Colonic mucosa (tissue), 4 donors: ENCODE results near the gene PTMA. TPM values are rescaled to one million over a fixed set of nuclear protein-coding genes. Genes with fewer than 3 reads are reported as not detected.

ENCODE experiments used
- DNase-seq: peaks from one replicate; pipeline ENCODE4 v3.0.0-alpha.2; 2020
- H3K27ac ChIP-seq: fragments of 200-600 bp; one replicate; pipeline ENCODE4 v1.8.0; 2021
- H3K27me3 ChIP-seq: fragments of 200-600 bp; one replicate; pipeline ENCODE4 v1.8.0; 2021
- H3K36me3 ChIP-seq: fragments of 200-600 bp; one replicate; pipeline ENCODE4 v1.8.0; 2021
- H3K4me1 ChIP-seq: fragments of 200-600 bp; one replicate; pipeline ENCODE4 v1.8.0; 2021; ENCODE audit warnings: mild to moderate bottlenecking
- H3K4me3 ChIP-seq: fragments of 200-600 bp; one replicate; pipeline ENCODE4 v1.8.0; 2021
- H3K9ac ChIP-seq, 2 donors: one replicate each; pipeline ENCODE4 v1.7.0; 2013; ENCODE audit warnings: control low read depth in 2 of 2, low read depth in 2 of 2, low read length in 2 of 2
- H3K9me3 ChIP-seq: fragments of 200-600 bp; one replicate; pipeline ENCODE4 v1.8.0; 2021
- CTCF ChIP-seq: fragments of 200-600 bp; IDR thresholded peaks from one replicate; pipeline ENCODE4 v1.8.0; 2022; ENCODE audit warnings: antibody characterized with exemption, mild to moderate bottlenecking
- intact Hi-C: fragments of 100-400 bp; cut with DNase I; formaldehyde crosslinking; loops from one replicate; pipeline ENCODE4 v1.14.1; 2022
- total RNA-seq, 2 donors: library from RNA; stranded (reverse); fragmentation: NEBNext Ultra II Directional in 1 of 2; extraction: Animal tissue kit (Norgen Biotek cat#: 25700) in 1 of 2; gene quantifications; one replicate each; pipeline ENCODE4 v1.2.1, GENCODE V29; 2021
- donor health status: healthy.
- donor health status: DM: no; HTN: no; CAD: no.
- donor health status: DM: no; HTN: no; CAD: no.

Gene PTMA
- total RNA-seq, 2 donors from 2014 or later: 1,195 to 1,836 TPM

GRCh38 chr2:231713730-231714638 lies 5.7 kb downstream of the PTMA start:
- TF ChIP-seq CTCF: peak; percentile 93
- Histone ChIP-seq H3K27ac (peak overlapping the region; percentile 49), H3K4me3 (no peak overlapping the region), H3K9me3 (no peaks in the 10 kb centered on the region), H3K27me3 (no peaks in the 10 kb centered on the region), H3K36me3 (peaks cover 7% of the 10 kb centered on the region), H3K4me1 (peaks cover 13% of the 10 kb centered on the region), H3K9ac (peak overlapping the region; percentile 50 to 62)
- intact Hi-C loops: loop anchor here (2.0 to 10.0 kb wide), 2 partner anchors 101 to 149 kb away; no protein-coding TSS in a partner anchor
- peak; percentile 93 for DNase-seq

GRCh38 chr2:231714639-231715498 lies 6.5 kb downstream of the PTMA start:
- H3K27ac ChIP-seq: peak overlapping the region; percentile 49
- peaks cover 13% of the 10 kb centered on the region for H3K4me1 ChIP-seq

DNA sequence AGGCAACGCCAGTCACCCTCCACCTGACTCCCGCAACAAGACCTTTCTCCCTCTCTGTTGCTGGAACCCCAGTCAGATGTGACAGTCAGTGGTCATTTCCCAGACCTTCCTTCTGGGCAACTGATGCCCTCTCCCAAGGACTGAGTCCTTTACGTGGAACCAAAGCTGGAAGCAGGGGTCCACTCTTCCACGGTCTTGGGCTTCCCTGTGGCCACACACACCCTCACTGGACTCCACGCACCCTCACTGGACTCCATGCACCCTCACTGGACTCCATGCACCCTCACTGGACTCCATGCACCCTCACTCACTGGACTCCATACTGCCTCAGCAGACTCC lies 7.1 kb downstream of the PTMA start:
- intact Hi-C loops: loop anchor here (1.0 to 10.0 kb wide), 3 partner anchors 38 to 151 kb away; no protein-coding TSS in a partner anchor
- Histone ChIP-seq H3K9ac (no peak overlapping the region), H3K27ac (no peak overlapping the region), H3K4me1 (peaks cover 13% of the 10 kb centered on the region), H3K36me3 (peaks cover 7% of the 10 kb centered on the region), H3K27me3 (no peaks in the 10 kb centered on the region), H3K9me3 (no peaks in the 10 kb centered on the region), H3K4me3 (no peak overlapping the region)
- no peak for DNase-seq
- no peak for TF ChIP-seq CTCF

More at GRCh38 chr2:231714639-231715498, 6.5 kb downstream of the PTMA start:
- peaks cover 7% of the 10 kb centered on the region for H3K36me3 ChIP-seq
- H3K4me3 ChIP-seq: no peak overlapping the region
- DNase-seq: peak; percentile 84
- intact Hi-C loops: loop anchor here (1.0 to 10.0 kb wide), 3 partner anchors 38 to 150 kb away; no protein-coding TSS in a partner anchor
- TF ChIP-seq CTCF: peak; percentile 88
- no peaks in the 10 kb centered on the region for H3K9me3 ChIP-seq
- H3K27me3 ChIP-seq: no peaks in the 10 kb centered on the region
- H3K9ac ChIP-seq: no peak overlapping the region

- Histone ChIP-seq H3K9me3 (no peaks in the 10 kb centered on the region), H3K4me1 (peaks cover 13% of the 10 kb centered on the region), H3K27ac (no peak overlapping the region), H3K27me3 (no peaks in the 10 kb centered on the region), H3K4me3 (no peak overlapping the region), H3K9ac (no peak overlapping the region), H3K36me3 (peaks cover 7% of the 10 kb centered on the region)
- intact Hi-C loops: loop anchor here (1.0 to 10.0 kb wide), 3 partner anchors 39 to 151 kb away; no protein-coding TSS in a partner anchor
- no peak for DNase-seq
- no peak for TF ChIP-seq CTCF
Observed at GRCh38 chr2:231715988-231716616, 7.8 kb downstream of the PTMA start.
